HG02852 (cell line): ENCODE measurements around the gene CLPTM1L.

Source experiments
- ATAC-seq: cut with Tn5 transposase; IDR thresholded peaks from one replicate; pipeline ENCODE4 v1.9.1; 2021; ENCODE audit warnings: mild to moderate bottlenecking, moderate library complexity; ENCODE audit not compliant: unreplicated experiment

The CLPTM1L gene

GRCh38 chr5:1315709-1316587 lies 29.0 kb downstream of the CLPTM1L start:
- ATAC-seq: peak; percentile 54

DNA sequence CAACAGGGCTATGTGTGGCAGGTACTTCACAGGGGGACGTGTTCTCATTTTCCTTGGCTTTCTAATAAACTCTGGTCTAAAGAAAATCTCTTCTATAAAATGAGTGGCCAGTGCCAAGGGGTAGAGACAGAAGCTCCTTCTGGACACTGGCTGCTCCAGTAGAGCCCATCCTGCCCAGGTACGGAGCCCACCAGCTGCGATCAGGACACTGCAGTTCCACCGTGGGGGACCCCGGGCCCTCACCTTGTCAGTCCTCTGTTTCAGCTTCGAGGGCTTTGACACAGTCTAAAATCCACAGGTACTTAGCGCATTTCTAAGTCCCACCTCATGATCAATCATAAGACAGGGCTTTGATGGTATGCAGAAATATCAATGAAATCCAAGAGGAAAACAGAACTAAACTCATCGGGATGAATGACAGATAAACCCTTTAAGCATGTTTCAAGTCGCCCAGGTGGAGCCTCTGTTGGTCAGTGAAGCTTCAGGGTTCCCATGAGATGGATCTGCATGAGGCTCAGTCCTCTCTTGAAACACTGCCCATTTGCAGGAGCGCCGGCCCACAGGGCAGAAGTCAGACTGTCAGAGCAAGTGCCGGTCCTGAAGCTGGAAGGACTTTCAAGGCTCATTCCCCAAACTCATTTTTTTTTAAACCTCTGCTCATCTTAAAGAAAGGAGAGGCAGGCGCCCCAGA lies 29.7 kb downstream of the CLPTM1L start:
- no peak for ATAC-seq

- ATAC-seq: no peak
Observed at GRCh38 chr5:1314564-1314982, 30.3 kb downstream of the CLPTM1L start.

- ATAC-seq: peak; percentile 71
Observed at GRCh38 chr5:1312993-1313833, 31.7 kb downstream of the CLPTM1L start.

- ATAC-seq: no peak
Observed at GRCh38 chr5:1312206-1312605, 32.7 kb downstream of the CLPTM1L start.

GRCh38 chr5:1311439-1312055 lies 33.4 kb downstream of the CLPTM1L start:
- no peak for ATAC-seq

DNA sequence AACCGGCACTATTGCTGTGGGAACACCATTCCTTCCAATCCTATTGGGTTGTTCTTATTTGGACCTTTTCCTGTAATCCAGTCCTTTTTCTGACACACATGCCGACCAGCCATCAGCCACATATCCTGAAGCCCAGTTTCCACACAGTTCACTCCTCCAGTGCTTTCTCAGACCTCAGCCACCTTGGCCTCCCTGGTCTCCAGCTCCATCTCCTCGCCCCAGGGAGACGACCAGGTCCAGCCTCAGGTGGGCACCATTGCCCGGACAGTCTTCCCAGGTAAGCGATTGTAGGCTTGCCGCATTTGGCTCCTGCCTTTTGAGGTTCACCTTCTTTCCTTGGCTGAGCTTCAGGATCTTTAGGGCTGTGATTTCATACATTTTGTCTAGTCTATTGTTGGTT lies 34.8 kb downstream of the CLPTM1L start:
- no peak for ATAC-seq

- ATAC-seq: no peak
Observed at GRCh38 chr5:1304033-1304432, 40.9 kb downstream of the CLPTM1L start.

GRCh38 chr5:1302258-1302657 lies 42.6 kb downstream of the CLPTM1L start:
- no peak for ATAC-seq

DNA sequence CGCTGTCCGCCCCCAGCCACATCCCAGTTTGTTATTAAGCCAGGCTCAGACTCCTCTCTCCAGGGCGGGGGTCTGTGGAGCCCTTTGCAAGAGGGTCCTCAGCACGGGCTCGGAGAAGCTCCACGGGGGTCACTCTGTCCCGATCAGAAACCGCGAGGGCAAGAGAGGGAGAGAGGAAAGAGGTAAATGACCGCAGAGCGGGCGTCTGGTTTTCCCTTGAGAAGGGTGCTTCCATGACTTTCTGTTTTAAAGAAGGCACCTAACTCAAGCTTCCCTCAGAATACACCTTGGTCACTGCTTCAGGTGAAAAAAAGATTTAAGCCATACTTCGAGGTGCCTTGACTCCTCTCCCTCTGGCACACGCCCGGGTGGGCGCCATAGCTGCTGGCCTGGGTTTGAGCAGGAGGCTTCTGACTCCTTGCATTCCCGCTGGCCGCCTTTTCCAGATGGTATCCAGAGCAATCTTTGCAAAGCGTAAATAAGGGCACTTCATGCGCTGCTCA lies 44.3 kb downstream of the CLPTM1L start:
- ATAC-seq: no peak

DNA sequence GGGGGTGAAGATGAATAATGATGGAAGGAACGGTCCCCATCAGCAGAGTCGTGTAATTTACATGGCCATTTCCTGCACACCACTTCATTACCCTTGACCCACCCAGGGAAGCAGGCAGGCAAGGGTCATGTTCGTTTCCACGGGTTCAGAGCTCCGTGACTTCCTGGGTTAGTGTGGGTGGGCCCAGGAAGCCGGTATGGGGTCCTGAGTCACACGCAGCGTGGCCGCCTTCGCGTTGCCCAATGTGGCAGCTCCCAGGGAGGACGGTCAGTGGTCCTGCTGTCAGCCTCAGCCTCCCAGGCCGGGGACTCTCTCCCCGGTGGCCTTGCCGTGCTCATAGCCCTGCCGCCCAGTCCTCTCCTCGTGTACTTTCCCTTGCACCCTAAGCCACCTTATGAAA lies 44.9 kb downstream of the CLPTM1L start:
- no peak for ATAC-seq

GRCh38 chr5:1299511-1299850 lies 45.4 kb downstream of the CLPTM1L start:
- no peak for ATAC-seq

GRCh38 chr5:1298723-1299510 lies 46.0 kb downstream of the CLPTM1L start:
- ATAC-seq: no peak

DNA sequence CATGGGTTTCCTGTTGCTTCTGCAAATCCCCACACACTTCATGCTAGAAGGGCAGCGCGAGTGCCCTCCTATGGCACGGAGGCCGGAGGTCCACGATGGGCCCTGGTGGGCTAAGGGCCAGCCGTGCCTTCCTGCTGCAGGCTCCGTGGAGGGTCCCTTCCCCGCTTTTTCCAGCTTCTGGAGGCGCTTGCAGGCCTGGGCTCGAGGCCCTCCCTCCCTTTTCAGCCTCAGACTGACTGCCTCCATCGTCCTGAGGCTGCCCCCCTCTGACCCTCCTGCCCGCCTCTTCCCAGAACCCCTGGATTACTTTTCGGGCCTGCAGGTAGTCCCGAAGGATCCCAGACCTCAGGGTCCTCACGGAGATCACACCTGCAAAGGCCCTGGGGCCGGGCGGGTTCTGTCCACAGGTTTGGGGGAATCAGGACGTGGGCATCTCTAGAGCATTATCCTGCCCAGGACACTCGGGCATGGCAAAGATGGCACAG lies 46.8 kb downstream of the CLPTM1L start:
- no peak for ATAC-seq

- no peak for ATAC-seq
Observed at GRCh38 chr5:1297243-1297642, 47.7 kb downstream of the CLPTM1L start.

GRCh38 chr5:1295650-1296037 lies 49.3 kb downstream of the CLPTM1L start:
- no peak for ATAC-seq

GRCh38 chr5:1294835-1295649 lies 49.9 kb downstream of the CLPTM1L start, which contains the start of gene TERT:
Gene TERT (minus strand): TSS chr5:1295068. CDS start chr5:1294989, 79 bp downstream.
- ATAC-seq: no peak

- no peak for ATAC-seq
Observed at GRCh38 chr5:1294206-1294834, 50.6 kb downstream of the CLPTM1L start.
